HepG2 (cell line): Measurements from ENCODE around the gene NCOA5. TPM values are rescaled to one million over a fixed set of nuclear protein-coding genes. Genes with fewer than 3 reads are reported as not detected.

Experiments
- CEBPB ChIP-seq: IDR thresholded peaks from 2 replicates; pipeline ENCODE4 v1.6.1; 2011; ENCODE audit warnings: low read depth, low read length, improper control_type of control experiment, borderline replicate concordance
- CENPT ChIP-seq: sonication (generic); formaldehyde crosslinking; IDR thresholded peaks from 2 replicates; pipeline ENCODE4 v1.8.0; 2022; ENCODE audit warnings: low read depth, mild to moderate bottlenecking, moderate library complexity, missing genetic modification reagents
- CREB1 ChIP-seq, 2 experiments: fragments of 450-650 bp in 1 of 2; IDR thresholded peaks; 2 replicates each; pipeline ENCODE4 v1.6.1; 2016 to 2017; ENCODE audit warnings: control low read depth in 1 of 2, mild to moderate bottlenecking in 1 of 2, missing compliant biosample characterization in 1 of 2, missing genetic modification characterization in 1 of 2
- GTF2F1 ChIP-seq: fragments of 150-350 bp; IDR thresholded peaks from 2 replicates; pipeline ENCODE4 v1.6.1; 2014; ENCODE audit warnings: low read length
- KDM6A ChIP-seq: IDR thresholded peaks from 2 replicates; pipeline ENCODE4 v1.6.1; 2016; ENCODE audit warnings: low read depth
- MIER3 ChIP-seq: IDR thresholded peaks from 2 replicates; pipeline ENCODE4 v1.6.1; 2016; ENCODE audit warnings: missing compliant biosample characterization, borderline replicate concordance
- SETDB1 ChIP-seq: sonication (generic); formaldehyde crosslinking; IDR thresholded peaks from 2 replicates; pipeline ENCODE4 v1.5.1; 2020; ENCODE audit warnings: missing genetic modification reagents, mild to moderate bottlenecking, borderline replicate concordance
- SPEN ChIP-seq: sonication (generic); formaldehyde crosslinking; IDR thresholded peaks from 2 replicates; pipeline ENCODE4 v1.5.1; 2020; ENCODE audit warnings: low read depth, mild to moderate bottlenecking, missing genetic modification reagents
- YY1 ChIP-seq: IDR thresholded peaks from 2 replicates; pipeline ENCODE4 v1.6.1; 2011; ENCODE audit warnings: low read length, low read depth, moderate library complexity, mild to moderate bottlenecking; ENCODE audit not compliant: insufficient read depth, insufficient replicate concordance
- ZNF317 ChIP-seq: sonication (generic); formaldehyde crosslinking; IDR thresholded peaks from 2 replicates; pipeline ENCODE4 v1.5.0; 2020; ENCODE audit warnings: mild to moderate bottlenecking, missing genetic modification reagents
- ZNF605 ChIP-seq: sonication (generic); formaldehyde crosslinking; IDR thresholded peaks from 2 replicates; pipeline ENCODE4 v1.8.0; 2022; ENCODE audit warnings: mild to moderate bottlenecking, missing genetic modification reagents
- ZNF773 ChIP-seq: sonication (generic); formaldehyde crosslinking; IDR thresholded peaks from 2 replicates; pipeline ENCODE4 v1.4.0; 2020; ENCODE audit warnings: missing genetic modification reagents, borderline replicate concordance
- polyA plus RNA-seq, 8 experiments: library from polyadenylated mRNA; depleted of rRNA in 3 of 8; stranded (reverse) in 7 of 8; unstranded in 1 of 8; fragments of >200 nt; fragmentation: Illumina TruSeq in 4 of 8; extraction: Trizol in 4 of 8; gene quantifications; 2 replicates each; pipeline versions ENCODE4 v1.2.1 to v1.2.3, GENCODE V29; 2011 to 2016; ENCODE audit warnings: low read depth in 4 of 8, missing spikeins in 1 of 8, mixed read lengths in 1 of 8; ENCODE audit not compliant: insufficient read depth in 1 of 8
- total RNA-seq, 5 experiments: library from RNA; depleted of rRNA; stranded (reverse); fragments of >200 nt; fragmentation: Illumina TruSeq; extraction: Trizol; gene quantifications; 2 replicates each; pipeline ENCODE4 v1.2.3, GENCODE V29; 2016; ENCODE audit warnings: low read depth in 1 of 5
- TF ChIP-seq, protein P1 (sequence below): sonication (generic); formaldehyde crosslinking; IDR thresholded peaks from 2 replicates; pipeline ENCODE4 v1.5.1; 2020; ENCODE audit warnings: mild to moderate bottlenecking, missing genetic modification reagents, moderate library complexity
- TF ChIP-seq, protein P2 (sequence below): sonication (generic); formaldehyde crosslinking; IDR thresholded peaks from 2 replicates; pipeline ENCODE4 v1.5.0; 2020; ENCODE audit warnings: missing genetic modification reagents
- TF ChIP-seq, protein P3 (sequence below): sonication (generic); formaldehyde crosslinking; IDR thresholded peaks from 2 replicates; pipeline ENCODE4 v1.4.0; 2020; ENCODE audit warnings: missing genetic modification reagents
- TF ChIP-seq, protein P4 (sequence below): IDR thresholded peaks from 2 replicates; pipeline ENCODE4 v1.6.1; 2012; ENCODE audit warnings: low read depth, low read length, improper control_type of control experiment

The NCOA5 gene
- total and polyA plus RNA-seq, 2 of the 13 experiments (the other 11 are each of a cell fraction or from before 2014, with no cell fraction given), result 16.5 to 28.4 TPM

DNA sequence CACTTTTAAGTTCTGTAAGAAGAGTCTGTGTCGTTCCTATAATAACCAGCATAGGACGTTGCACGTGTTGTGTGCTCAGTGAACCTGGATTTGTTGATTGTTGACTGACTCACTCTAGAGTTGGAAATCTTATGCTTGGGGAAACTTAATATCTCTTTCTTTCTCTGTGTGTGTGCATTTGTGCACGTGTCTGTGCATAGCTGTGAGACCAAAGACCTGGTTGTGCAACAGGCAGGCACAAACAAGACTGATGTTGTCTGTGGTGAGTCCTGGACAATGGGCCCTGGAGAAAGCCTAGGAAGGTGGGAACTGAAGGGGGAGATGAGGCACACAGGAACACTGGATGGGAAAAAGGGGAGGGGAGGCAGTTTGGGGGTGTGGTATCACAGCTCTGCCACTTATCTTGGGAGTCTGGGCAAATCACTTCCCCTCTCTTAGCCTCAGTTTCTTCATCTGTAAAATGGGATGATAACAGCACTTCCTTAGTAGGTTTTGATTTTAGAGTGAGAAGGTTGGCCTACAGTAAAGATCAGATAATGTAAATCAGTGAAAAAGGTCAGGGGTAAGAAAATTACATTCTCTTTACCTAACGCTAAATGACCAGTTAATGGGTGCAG lies 36.8 kb upstream of the NCOA5 start (continued):
- TF ChIP-seq, protein P1, sequence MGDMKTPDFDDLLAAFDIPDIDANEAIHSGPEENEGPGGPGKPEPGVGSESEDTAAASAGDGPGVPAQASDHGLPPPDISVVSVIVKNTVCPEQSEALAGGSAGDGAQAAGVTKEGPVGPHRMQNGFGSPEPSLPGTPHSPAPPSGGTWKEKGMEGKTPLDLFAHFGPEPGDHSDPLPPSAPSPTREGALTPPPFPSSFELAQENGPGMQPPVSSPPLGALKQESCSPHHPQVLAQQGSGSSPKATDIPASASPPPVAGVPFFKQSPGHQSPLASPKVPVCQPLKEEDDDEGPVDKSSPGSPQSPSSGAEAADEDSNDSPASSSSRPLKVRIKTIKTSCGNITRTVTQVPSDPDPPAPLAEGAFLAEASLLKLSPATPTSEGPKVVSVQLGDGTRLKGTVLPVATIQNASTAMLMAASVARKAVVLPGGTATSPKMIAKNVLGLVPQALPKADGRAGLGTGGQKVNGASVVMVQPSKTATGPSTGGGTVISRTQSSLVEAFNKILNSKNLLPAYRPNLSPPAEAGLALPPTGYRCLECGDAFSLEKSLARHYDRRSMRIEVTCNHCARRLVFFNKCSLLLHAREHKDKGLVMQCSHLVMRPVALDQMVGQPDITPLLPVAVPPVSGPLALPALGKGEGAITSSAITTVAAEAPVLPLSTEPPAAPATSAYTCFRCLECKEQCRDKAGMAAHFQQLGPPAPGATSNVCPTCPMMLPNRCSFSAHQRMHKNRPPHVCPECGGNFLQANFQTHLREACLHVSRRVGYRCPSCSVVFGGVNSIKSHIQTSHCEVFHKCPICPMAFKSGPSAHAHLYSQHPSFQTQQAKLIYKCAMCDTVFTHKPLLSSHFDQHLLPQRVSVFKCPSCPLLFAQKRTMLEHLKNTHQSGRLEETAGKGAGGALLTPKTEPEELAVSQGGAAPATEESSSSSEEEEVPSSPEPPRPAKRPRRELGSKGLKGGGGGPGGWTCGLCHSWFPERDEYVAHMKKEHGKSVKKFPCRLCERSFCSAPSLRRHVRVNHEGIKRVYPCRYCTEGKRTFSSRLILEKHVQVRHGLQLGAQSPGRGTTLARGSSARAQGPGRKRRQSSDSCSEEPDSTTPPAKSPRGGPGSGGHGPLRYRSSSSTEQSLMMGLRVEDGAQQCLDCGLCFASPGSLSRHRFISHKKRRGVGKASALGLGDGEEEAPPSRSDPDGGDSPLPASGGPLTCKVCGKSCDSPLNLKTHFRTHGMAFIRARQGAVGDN (CRISPR knock-in tag), result no peak
- TF ChIP-seq KDM6A (no peak), GTF2F1 (no peak), ZNF605 (no peak), CREB1 (IDR thresholded peaks at IDR 0.05) (no peak), CREB1 (CRISPR knock-in tag; IDR thresholded peaks at IDR 0.05) (no peak), YY1 (no peak), ZNF773 (CRISPR knock-in tag) (no peak), SETDB1 (CRISPR knock-in tag) (no peak), CENPT (no peak), SPEN (CRISPR knock-in tag) (no peak), CEBPB (peak; percentile 97), MIER3 (CRISPR knock-in tag) (peak; percentile 29; the same call in 1 of the 2 replicates), ZNF317 (CRISPR knock-in tag) (no peak)
- TF ChIP-seq, protein P2, sequence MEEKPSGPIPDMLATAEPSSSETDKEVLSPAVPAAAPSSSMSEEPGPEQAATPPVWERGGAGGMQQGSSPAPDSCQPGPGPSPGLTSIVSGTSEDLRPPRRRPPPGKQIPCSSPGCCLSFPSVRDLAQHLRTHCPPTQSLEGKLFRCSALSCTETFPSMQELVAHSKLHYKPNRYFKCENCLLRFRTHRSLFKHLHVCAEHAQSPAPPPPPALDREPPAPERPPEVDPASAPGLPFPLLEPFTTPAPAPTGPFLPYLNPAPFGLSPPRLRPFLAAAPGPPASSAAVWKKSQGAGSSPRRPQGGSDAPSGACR (CRISPR knock-in tag), result no peak
- TF ChIP-seq, protein P3, sequence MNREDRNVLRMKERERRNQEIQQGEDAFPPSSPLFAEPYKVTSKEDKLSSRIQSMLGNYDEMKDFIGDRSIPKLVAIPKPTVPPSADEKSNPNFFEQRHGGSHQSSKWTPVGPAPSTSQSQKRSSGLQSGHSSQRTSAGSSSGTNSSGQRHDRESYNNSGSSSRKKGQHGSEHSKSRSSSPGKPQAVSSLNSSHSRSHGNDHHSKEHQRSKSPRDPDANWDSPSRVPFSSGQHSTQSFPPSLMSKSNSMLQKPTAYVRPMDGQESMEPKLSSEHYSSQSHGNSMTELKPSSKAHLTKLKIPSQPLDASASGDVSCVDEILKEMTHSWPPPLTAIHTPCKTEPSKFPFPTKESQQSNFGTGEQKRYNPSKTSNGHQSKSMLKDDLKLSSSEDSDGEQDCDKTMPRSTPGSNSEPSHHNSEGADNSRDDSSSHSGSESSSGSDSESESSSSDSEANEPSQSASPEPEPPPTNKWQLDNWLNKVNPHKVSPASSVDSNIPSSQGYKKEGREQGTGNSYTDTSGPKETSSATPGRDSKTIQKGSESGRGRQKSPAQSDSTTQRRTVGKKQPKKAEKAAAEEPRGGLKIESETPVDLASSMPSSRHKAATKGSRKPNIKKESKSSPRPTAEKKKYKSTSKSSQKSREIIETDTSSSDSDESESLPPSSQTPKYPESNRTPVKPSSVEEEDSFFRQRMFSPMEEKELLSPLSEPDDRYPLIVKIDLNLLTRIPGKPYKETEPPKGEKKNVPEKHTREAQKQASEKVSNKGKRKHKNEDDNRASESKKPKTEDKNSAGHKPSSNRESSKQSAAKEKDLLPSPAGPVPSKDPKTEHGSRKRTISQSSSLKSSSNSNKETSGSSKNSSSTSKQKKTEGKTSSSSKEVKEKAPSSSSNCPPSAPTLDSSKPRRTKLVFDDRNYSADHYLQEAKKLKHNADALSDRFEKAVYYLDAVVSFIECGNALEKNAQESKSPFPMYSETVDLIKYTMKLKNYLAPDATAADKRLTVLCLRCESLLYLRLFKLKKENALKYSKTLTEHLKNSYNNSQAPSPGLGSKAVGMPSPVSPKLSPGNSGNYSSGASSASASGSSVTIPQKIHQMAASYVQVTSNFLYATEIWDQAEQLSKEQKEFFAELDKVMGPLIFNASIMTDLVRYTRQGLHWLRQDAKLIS (CRISPR knock-in tag), result no peak
- TF ChIP-seq, protein P4, sequence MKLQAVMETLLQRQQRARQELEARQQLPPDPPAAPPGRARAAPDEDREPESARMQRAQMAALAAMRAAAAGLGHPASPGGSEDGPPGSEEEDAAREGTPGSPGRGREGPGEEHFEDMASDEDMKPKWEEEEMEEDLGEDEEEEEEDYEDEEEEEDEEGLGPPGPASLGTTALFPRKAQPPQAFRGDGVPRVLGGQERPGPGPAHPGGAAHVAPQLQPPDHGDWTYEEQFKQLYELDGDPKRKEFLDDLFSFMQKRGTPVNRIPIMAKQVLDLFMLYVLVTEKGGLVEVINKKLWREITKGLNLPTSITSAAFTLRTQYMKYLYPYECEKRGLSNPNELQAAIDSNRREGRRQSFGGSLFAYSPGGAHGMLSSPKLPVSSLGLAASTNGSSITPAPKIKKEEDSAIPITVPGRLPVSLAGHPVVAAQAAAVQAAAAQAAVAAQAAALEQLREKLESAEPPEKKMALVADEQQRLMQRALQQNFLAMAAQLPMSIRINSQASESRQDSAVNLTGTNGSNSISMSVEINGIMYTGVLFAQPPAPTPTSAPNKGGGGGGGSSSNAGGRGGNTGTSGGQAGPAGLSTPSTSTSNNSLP, result peak; percentile 24; the same call in 1 of the 2 replicates
